Measurements from ENCODE around the gene TMPRSS9.
A peak's percentile ranks its signal among the peaks of the same experiment; 100 is the strongest.

Gene TMPRSS9

DNA sequence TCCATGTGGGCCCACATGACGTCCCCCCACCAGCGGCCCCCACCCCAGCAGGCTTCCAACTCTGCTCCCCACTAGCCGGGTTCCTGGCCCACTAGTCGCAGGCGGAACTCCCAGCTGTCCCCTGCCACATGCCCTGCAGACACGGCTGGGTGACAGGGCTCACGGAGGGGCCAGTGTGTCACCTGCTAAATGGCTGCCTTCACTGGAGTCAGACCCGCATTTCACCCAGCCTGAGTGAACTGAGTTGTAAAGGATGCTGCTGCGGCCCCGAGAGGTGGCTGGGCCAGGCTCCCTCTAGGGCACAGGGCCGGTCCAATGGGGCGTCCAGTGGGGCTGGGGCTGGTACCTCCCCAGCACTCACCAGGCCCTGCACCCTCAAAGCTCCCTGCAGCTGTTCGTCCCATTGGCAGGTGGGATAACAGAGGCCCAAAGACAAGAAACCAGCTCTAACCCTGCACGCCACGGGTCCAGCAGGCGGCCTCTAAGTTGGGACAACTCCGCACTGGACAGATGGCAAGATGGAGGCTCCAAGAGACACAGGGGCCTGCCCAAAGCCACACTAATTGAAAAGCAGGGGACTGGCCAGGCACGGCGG, 93.5 kb downstream of the TMPRSS9 start:
- DNase-seq (ENCODE audit: low read depth), result no peak
- TF ChIP-seq CTCF (IDR thresholded peaks at IDR 0.05; ENCODE audit: low read depth, low read length, missing control alignments), result no peak
- in situ Hi-C loops (cut with HindIII; ENCODE audit: low sequenced_read_pairs), result no loop called here
- no peak overlapping the region for H3K4me3 ChIP-seq (ENCODE audit: low read depth, low read length)

GRCh38 chr19:2454199-2454961, 94.3 kb downstream of the TMPRSS9 start:
- no peak for TF ChIP-seq CTCF (IDR thresholded peaks at IDR 0.05; ENCODE audit: low read depth, low read length, missing control alignments)
- in situ Hi-C loops (cut with HindIII; ENCODE audit: low sequenced_read_pairs), result no loop called here
- H3K4me3 ChIP-seq (ENCODE audit: low read depth, low read length), result no peak overlapping the region
- no peak for DNase-seq (ENCODE audit: low read depth)

DNA sequence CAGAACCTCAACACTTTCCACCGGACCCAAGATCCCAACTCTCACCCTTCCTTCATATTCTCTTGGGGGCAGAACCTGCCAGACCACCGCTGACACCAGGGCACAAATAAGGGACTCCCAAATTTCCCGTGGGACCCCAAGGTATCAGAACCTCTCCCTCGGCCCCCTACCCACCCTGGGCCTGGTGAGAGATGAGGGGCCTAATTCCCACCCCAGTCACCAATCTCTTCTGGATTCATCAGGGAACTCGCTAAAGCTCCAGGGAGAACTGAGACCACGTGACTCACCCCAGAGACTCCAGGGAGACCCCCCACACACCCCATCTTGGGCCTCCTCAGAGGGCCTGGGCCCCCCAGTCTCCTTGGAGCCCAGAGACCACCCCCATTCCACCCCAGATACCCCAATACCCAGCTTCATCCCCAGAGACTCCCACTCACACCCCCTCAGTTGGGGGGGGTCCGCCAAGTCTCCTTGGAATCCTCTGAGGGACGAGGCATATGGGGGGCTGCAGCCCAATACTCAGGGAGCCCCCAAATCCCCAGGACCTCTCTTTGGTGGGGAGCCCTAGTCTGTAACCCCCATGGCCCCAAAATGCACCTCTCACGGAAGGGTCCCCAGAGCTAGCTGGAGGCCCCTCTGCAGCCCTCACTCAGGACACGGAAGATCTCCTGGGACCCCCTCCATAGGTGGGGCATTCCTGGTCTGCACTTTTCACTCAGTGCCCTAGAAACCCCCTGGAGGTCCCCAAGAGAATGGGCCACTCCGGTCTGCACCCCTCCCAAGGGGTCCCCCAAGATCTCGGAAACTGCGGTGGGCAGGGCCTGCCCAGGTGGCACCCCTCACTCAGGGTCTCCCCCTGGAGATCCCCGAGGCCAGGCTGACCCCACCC, 95.1 kb downstream of the TMPRSS9 start:
- in situ Hi-C loops (cut with HindIII; ENCODE audit: low sequenced_read_pairs), result no loop called here
- H3K4me3 ChIP-seq (ENCODE audit: low read depth, low read length), result peak overlapping the region; percentile 95
- TF ChIP-seq CTCF (IDR thresholded peaks at IDR 0.05; ENCODE audit: low read depth, low read length, missing control alignments), result no peak

DNA sequence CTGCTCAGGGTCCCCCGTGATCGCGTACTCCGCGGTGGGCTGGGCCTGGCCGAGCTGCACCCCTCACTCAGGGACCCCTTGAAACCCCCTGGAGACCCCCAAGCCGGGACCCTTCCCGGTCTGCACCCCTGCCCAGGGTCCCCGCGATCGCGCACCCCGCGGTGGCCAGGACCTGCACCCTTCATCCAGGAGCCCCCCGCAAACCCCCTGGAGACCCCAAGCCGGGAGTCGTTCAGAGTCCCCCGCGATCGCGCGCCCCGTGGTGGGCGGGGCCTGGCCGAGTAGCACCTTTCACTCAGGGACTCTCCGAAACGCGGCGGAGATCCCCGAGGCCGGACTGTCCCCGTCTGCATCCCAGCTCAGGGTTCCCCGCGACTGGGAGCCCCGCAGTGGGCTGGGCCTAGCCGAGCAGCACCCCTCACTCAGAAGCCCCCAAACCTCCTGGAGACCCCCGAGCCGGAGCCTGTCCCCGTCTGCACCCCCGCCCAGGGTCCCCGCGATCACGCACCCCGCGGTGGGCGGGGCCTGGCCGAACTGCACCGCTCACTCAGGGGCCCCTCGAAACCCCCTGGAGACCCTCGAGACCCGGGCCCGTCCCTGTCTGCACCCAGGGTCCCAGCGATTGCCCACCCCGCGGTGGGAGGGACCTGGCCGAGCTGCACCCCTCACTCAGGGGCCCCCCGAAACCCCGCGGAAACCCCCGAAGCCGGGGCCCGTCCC, 95.9 kb downstream of the TMPRSS9 start:
- H3K4me3 ChIP-seq (ENCODE audit: low read depth, low read length), result peak overlapping the region; percentile 95
- no peak for DNase-seq (ENCODE audit: low read depth)

More for the DNA sequence above, 95.1 kb downstream of the TMPRSS9 start:
- no peak for DNase-seq (ENCODE audit: low read depth)

GRCh38 chr19:2457394-2458037, 97.5 kb downstream of the TMPRSS9 start:
- TF ChIP-seq CTCF (IDR thresholded peaks at IDR 0.05; ENCODE audit: low read depth, low read length, missing control alignments), result no peak
- in situ Hi-C loops (cut with HindIII; ENCODE audit: low sequenced_read_pairs), result no loop called here
- H3K4me3 ChIP-seq (ENCODE audit: low read depth, low read length), result peak overlapping the region; percentile 25
- DNase-seq (ENCODE audit: low read depth), result no peak

More for the DNA sequence above, 95.9 kb downstream of the TMPRSS9 start:
- in situ Hi-C loops (cut with HindIII; ENCODE audit: low sequenced_read_pairs), result no loop called here
- no peak for TF ChIP-seq CTCF (IDR thresholded peaks at IDR 0.05; ENCODE audit: low read depth, low read length, missing control alignments)
